Measurements from ENCODE around the gene EXOC7.

DNA sequence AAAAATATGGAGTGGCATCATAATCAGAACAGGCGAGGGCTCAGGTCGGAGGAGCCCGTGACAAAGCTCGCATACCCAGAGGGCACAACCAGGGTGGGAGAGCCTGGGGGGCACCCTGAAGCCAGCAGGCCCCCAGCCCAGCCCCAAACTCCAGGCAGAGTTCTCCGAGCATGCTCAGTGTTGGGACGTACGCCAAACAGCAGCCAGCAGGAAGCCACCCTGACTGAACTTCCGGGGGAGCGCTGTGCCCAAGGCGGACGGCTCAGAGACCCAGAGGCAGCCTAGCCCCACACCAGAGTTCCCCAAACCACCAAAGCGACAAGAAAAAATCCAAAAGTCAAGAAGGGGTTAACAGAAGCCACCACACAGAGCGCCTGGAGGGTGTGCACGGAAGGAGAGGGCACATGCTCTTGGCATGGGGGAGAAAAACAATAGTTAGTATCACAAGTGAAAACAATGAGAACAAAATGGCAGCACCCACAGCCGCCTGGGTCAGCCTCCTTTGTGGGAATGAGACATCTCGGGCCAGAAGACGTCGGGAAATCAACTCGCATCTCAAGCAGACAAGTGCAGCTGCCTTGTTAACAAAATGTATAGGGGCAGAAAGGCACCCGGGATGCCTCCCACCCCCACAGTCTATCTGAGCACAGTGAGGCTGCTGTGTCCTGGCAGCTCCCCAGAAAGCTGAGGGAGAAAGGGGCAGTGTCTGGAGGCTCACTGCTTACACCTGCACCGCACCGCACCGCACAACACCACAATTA lies 11.9 kb downstream of the EXOC7 start:
- TF ChIP-seq POLR2AphosphoS5 (IDR thresholded peaks at IDR 0.05) = no peak
- TF ChIP-seq CTCF (IDR thresholded peaks at IDR 0.05 in 8 of 11, conservative IDR thresholded peaks at IDR 0.05 in 3 of 11) = no peak
- TF ChIP-seq POLR2A (IDR thresholded peaks at IDR 0.05) = no peak
